IMR-90 (cell line): ENCODE results near the gene CBLN2. TPM values are rescaled to one million over a fixed set of nuclear protein-coding genes. Genes with fewer than 3 reads are reported as not detected.

ENCODE experiments used
- ATAC-seq: fragments of 200-7000 bp; cut with Tn5 transposase; 2 replicates; pipeline ENCODE4 v1.9.1; 2020; ENCODE audit warnings: low read depth, mild to moderate bottlenecking, moderate library complexity
- BruUV-seq: library from RNA; stranded (reverse); fragments of 400-500 nt; replicated peaks from 2 replicates; lab custom pipeline; 2021; lab: Mats Ljungman, UMichigan
- CTCF ChIA-PET: fragments of 300-600 bp; formaldehyde crosslinking; extraction: SDS; loops from one replicate; lab custom pipeline; 2021; ENCODE audit warnings: antibody characterized with exemption; lab: Yijun Ruan, JAX
- POLR2A ChIA-PET: fragments of 300-600 bp; sonication (Branson Sonifier 250); formaldehyde crosslinking; loops from one replicate; lab custom pipeline; 2022; ENCODE audit warnings: antibody characterized with exemption; ENCODE audit not compliant: unreplicated experiment; lab: Charles Lee
- DNase-seq: peaks from one replicate; pipeline ENCODE4 v3.0.0; 2013
- H2AFZ ChIP-seq: replicated peaks from 2 replicates; pipeline ENCODE3; 2013; ENCODE audit warnings: low read length, mild to moderate bottlenecking; ENCODE audit not compliant: poor library complexity
- H2AK5ac ChIP-seq: 2 replicates; pipeline ENCODE4 v1.6.1; 2013; ENCODE audit warnings: low read depth, low read length, inconsistent platforms
- H2AK9ac ChIP-seq: replicated peaks from 2 replicates; pipeline ENCODE3; 2013; ENCODE audit warnings: mild to moderate bottlenecking, low read depth, low read length, moderate library complexity; ENCODE audit not compliant: poor library complexity
- H2BK120ac ChIP-seq: 2 replicates; pipeline ENCODE4 v1.6.1; 2013; ENCODE audit warnings: low read depth, low read length, inconsistent platforms
- H2BK15ac ChIP-seq: 3 replicates; pipeline ENCODE4 v1.6.1; 2013; ENCODE audit warnings: low read depth, low read length, inconsistent platforms
- H2BK20ac ChIP-seq: 2 replicates; pipeline ENCODE4 v1.6.1; 2013; ENCODE audit warnings: low read depth, mild to moderate bottlenecking, inconsistent platforms, low read length, moderate library complexity
- H2BK5ac ChIP-seq: 2 replicates; pipeline ENCODE4 v1.6.1; 2013; ENCODE audit warnings: mild to moderate bottlenecking, low read depth, low read length, inconsistent platforms; ENCODE audit not compliant: poor library complexity, severe bottlenecking
- H3K14ac ChIP-seq: replicated peaks from 2 replicates; pipeline ENCODE4 v1.6.1; 2013; ENCODE audit warnings: low read depth, low read length, inconsistent platforms
- H3K18ac ChIP-seq: 2 replicates; pipeline ENCODE4 v1.6.1; 2013; ENCODE audit warnings: low read depth, low read length, control low read depth
- H3K23ac ChIP-seq: 2 replicates; pipeline ENCODE4 v1.6.1; 2013; ENCODE audit warnings: low read depth, low read length, inconsistent platforms
- H3K27ac ChIP-seq: 2 replicates; pipeline ENCODE4 v1.5.1; 2013; ENCODE audit warnings: mild to moderate bottlenecking, control low read depth, low read length; ENCODE audit not compliant: insufficient read depth
- H3K27me3 ChIP-seq: 2 replicates; pipeline ENCODE4 v1.6.1; 2013; ENCODE audit warnings: low read length; ENCODE audit not compliant: control insufficient read depth, insufficient read depth
- H3K36me3 ChIP-seq: 2 replicates; pipeline ENCODE4 v1.6.1; 2013; ENCODE audit warnings: low read length, mixed read lengths; ENCODE audit not compliant: control insufficient read depth, insufficient read depth
- H3K4ac ChIP-seq: 2 replicates; pipeline ENCODE4 v1.6.1; 2013; ENCODE audit warnings: low read depth, low read length, inconsistent platforms
- H3K4me1 ChIP-seq: 2 replicates; pipeline ENCODE4 v1.6.1; 2013; ENCODE audit warnings: low read length, mixed read lengths; ENCODE audit not compliant: control insufficient read depth, insufficient read depth
- H3K4me2 ChIP-seq: 2 replicates; pipeline ENCODE4 v1.6.1; 2013; ENCODE audit warnings: low read depth, mild to moderate bottlenecking, control low read depth, low read length, moderate library complexity
- H3K4me3 ChIP-seq: 2 replicates; pipeline ENCODE4 v1.5.1; 2013; ENCODE audit warnings: low read depth, mild to moderate bottlenecking, control low read depth, low read length, moderate library complexity; ENCODE audit not compliant: insufficient read depth
- H3K56ac ChIP-seq: 2 replicates; pipeline ENCODE4 v1.6.1; 2013; ENCODE audit warnings: low read length, inconsistent platforms; ENCODE audit not compliant: insufficient read depth; ENCODE audit errors: extremely low read depth
- H3K79me1 ChIP-seq, 2 experiments: 2 replicates each; pipeline ENCODE4 v1.6.1; 2013; ENCODE audit warnings: low read length in 2 of 2, inconsistent platforms in 1 of 2, low read depth in 1 of 2
- H3K9ac ChIP-seq: 2 replicates; pipeline ENCODE4 v1.6.1; 2013; ENCODE audit warnings: low read depth, low read length, control low read depth
- H3K9me1 ChIP-seq: 2 replicates; pipeline ENCODE4 v1.6.1; 2013; ENCODE audit warnings: low read length, inconsistent platforms; ENCODE audit not compliant: insufficient read depth
- H3K9me3 ChIP-seq: 2 replicates; pipeline ENCODE4 v1.6.1; 2013; ENCODE audit warnings: low read length; ENCODE audit not compliant: control insufficient read depth, insufficient read depth
- H4K20me1 ChIP-seq: 2 replicates; pipeline ENCODE4 v1.6.1; 2013; ENCODE audit warnings: low read length, inconsistent platforms; ENCODE audit not compliant: insufficient read depth
- H4K5ac ChIP-seq: 2 replicates; pipeline ENCODE4 v1.6.1; 2013; ENCODE audit warnings: mild to moderate bottlenecking, low read depth, low read length, control low read depth
- H4K8ac ChIP-seq, 2 experiments: 2 replicates each; pipeline ENCODE4 v1.6.1; 2013; ENCODE audit warnings: low read depth in 2 of 2, low read length in 2 of 2, control low read depth in 1 of 2, inconsistent platforms in 1 of 2
- H4K91ac ChIP-seq: 2 replicates; pipeline ENCODE4 v1.6.1; 2013; ENCODE audit warnings: low read depth, low read length, inconsistent platforms; ENCODE audit not compliant: insufficient read depth
- BHLHE40 ChIP-seq: fragments of 150-350 bp; IDR thresholded peaks from 2 replicates; pipeline ENCODE4 v1.6.1; 2016; ENCODE audit warnings: mild to moderate bottlenecking, low read depth, low read length
- CEBPB ChIP-seq: IDR thresholded peaks from 2 replicates; pipeline ENCODE4 v1.6.1; 2012; ENCODE audit warnings: low read depth, low read length, improper control_type of control experiment
- CHD1 ChIP-seq: IDR thresholded peaks from 2 replicates; pipeline ENCODE4 v1.6.1; 2012; ENCODE audit warnings: low read depth, low read length, improper control_type of control experiment
- CTCF ChIP-seq: conservative IDR thresholded peaks from 2 replicates; pipeline ENCODE4 v1.5.1; 2012; ENCODE audit warnings: mild to moderate bottlenecking, low read depth, low read length, improper control_type of control experiment
- ELK1 ChIP-seq: fragments of 150-350 bp; IDR thresholded peaks from 2 replicates; pipeline ENCODE4 v1.6.1; 2016; ENCODE audit warnings: low read depth, mild to moderate bottlenecking, low read length, moderate library complexity, borderline replicate concordance
- FOS ChIP-seq: fragments of 150-350 bp; IDR thresholded peaks from 2 replicates; pipeline ENCODE4 v1.6.1; 2016; ENCODE audit warnings: low read depth, low read length
- MAFK ChIP-seq: IDR thresholded peaks from 2 replicates; pipeline ENCODE4 v1.6.1; 2012; ENCODE audit warnings: low read depth, low read length, improper control_type of control experiment
- MAZ ChIP-seq: IDR thresholded peaks from 2 replicates; pipeline ENCODE4 v1.6.1; 2012; ENCODE audit warnings: low read depth, mild to moderate bottlenecking, low read length, improper control_type of control experiment, moderate library complexity, borderline replicate concordance
- MXI1 ChIP-seq: IDR thresholded peaks from 2 replicates; pipeline ENCODE4 v1.6.1; 2012; ENCODE audit warnings: low read depth, mild to moderate bottlenecking, low read length, moderate library complexity, borderline replicate concordance
- NFE2L2 ChIP-seq: fragments of 150-350 bp; IDR thresholded peaks from 2 replicates; pipeline ENCODE4 v1.6.1; 2016; ENCODE audit warnings: low read depth, mild to moderate bottlenecking, low read length
- POLR2A ChIP-seq: IDR thresholded peaks from 2 replicates; pipeline ENCODE4 v1.6.1; 2012; ENCODE audit warnings: mild to moderate bottlenecking, low read depth, low read length
- RAD21 ChIP-seq: IDR thresholded peaks from 2 replicates; pipeline ENCODE4 v1.6.1; 2012; ENCODE audit warnings: low read length, improper control_type of control experiment
- RCOR1 ChIP-seq: IDR thresholded peaks from 2 replicates; pipeline ENCODE4 v1.6.1; 2012; ENCODE audit warnings: mild to moderate bottlenecking, low read length, improper control_type of control experiment; ENCODE audit not compliant: insufficient replicate concordance
- RFX5 ChIP-seq: IDR thresholded peaks from 2 replicates; pipeline ENCODE4 v1.8.0; 2012; ENCODE audit warnings: low read depth, mild to moderate bottlenecking, low read length, moderate library complexity
- SMC3 ChIP-seq: fragments of 150-350 bp; IDR thresholded peaks from 2 replicates; pipeline ENCODE4 v1.6.1; 2016; ENCODE audit warnings: low read depth, mild to moderate bottlenecking, antibody characterized with exemption, low read length, moderate library complexity
- USF2 ChIP-seq: fragments of 150-350 bp; IDR thresholded peaks from 2 replicates; pipeline ENCODE4 v1.6.1; 2017; ENCODE audit warnings: mild to moderate bottlenecking, antibody characterized with exemption, low read length, low read depth
- WGBS, 2 experiments: methylation state at CpG; one replicate each; pipeline versions ENCODE4 v1.1.5 to v1.1.7; 2013; ENCODE audit warnings: missing lambda C conversion rate in 2 of 2; ENCODE audit not compliant: insufficient read length in 1 of 2; ENCODE audit errors: extremely low coverage in 2 of 2; 5-methylcytosine and 5-hydroxymethylcytosine counted together
- dilution Hi-C: fragments of 300-500 bp; cut with HindIII; formaldehyde crosslinking; loops from one replicate; pipeline ENCODE4 v1.14.3; 2018; ENCODE audit warnings: low sequenced_read_pairs; ENCODE audit not compliant: unreplicated experiment
- in situ Hi-C: fragments of 300-500 bp; cut with MboI; formaldehyde crosslinking; loops from 3 replicates; pipeline ENCODE4 v1.14.3; 2019; ENCODE audit warnings: low sequenced_read_pairs, inconsistent platforms, mixed read lengths
- intact Hi-C: fragments of 100-400 bp; cut with micrococcal nuclease; formaldehyde crosslinking; loops from 2 replicates; pipeline ENCODE4 v1.10.0; 2022
- polyA plus RNA-seq, 3 experiments: library from polyadenylated mRNA; depleted of rRNA; stranded (reverse); fragments of >200 nt; gene quantifications; 2 replicates each; pipeline ENCODE4 v1.2.3, GENCODE V29; 2012; ENCODE audit warnings: low replicate concordance in 1 of 3
- total RNA-seq: library from RNA; depleted of rRNA; stranded (reverse); fragments of >200 nt; gene quantifications from 2 replicates; pipeline ENCODE4 v1.2.3, GENCODE V29; 2012

Gene CBLN2
- total and polyA plus RNA-seq, 2 of the 4 experiments (the other 2 are of a cell fraction) = not detected

GRCh38 chr18:72555968-72556367 is 11.8 kb upstream of the CBLN2 start:
- no CpG with 5 or more reads among the region's 1 CpG for WGBS, 2 experiments
- H3K23ac ChIP-seq = no peak overlapping the region
- no peak overlapping the region for H3K4ac ChIP-seq
- no peak overlapping the region for H3K4me2 ChIP-seq
- intact Hi-C loops (no loop called here), dilution Hi-C loops (no loop called here), in situ Hi-C loops (no loop called here)
- POLR2A ChIA-PET = no interaction called here
- H3K27me3 ChIP-seq = no peaks in the 10 kb centered on the region
- peaks cover 2% of the 10 kb centered on the region; the same call in 1 of the 2 replicates for H3K9me3 ChIP-seq
- no peak overlapping the region for H3K27ac ChIP-seq
- no peak overlapping the region for H2AFZ ChIP-seq
- DNase-seq (no peak), ATAC-seq (no peak)
- no peak overlapping the region for H3K9ac ChIP-seq
- BruUV-seq = no TSS peak
- no peaks in the 10 kb centered on the region for H4K20me1 ChIP-seq
- H2BK5ac ChIP-seq = no peak overlapping the region
- no peak overlapping the region for H2BK20ac ChIP-seq
- TF ChIP-seq RCOR1 = no peak
- no peak for TF ChIP-seq CEBPB
- no peak for TF ChIP-seq RFX5
- no peak for TF ChIP-seq MXI1
- no peak for TF ChIP-seq CHD1
- no peak for TF ChIP-seq SMC3
- no peak for TF ChIP-seq MAZ
- no peak for TF ChIP-seq POLR2A
- no peak for TF ChIP-seq USF2
- TF ChIP-seq BHLHE40 = no peak
- TF ChIP-seq FOS = no peak
- no peak for TF ChIP-seq CTCF
- no peak for TF ChIP-seq MAFK
- no peak for TF ChIP-seq NFE2L2
- TF ChIP-seq RAD21 = no peak
- no peak for TF ChIP-seq ELK1
- H4K5ac ChIP-seq = no peak overlapping the region
- no peak overlapping the region for H4K8ac ChIP-seq
- H3K79me1 ChIP-seq = no peaks in the 10 kb centered on the region
- H3K14ac ChIP-seq = no peak overlapping the region
- no peak overlapping the region for H2AK9ac ChIP-seq
- H3K56ac ChIP-seq = no peak overlapping the region
- no peak overlapping the region for H3K18ac ChIP-seq
- H3K4me3 ChIP-seq = no peak overlapping the region
- no peak overlapping the region for H4K91ac ChIP-seq
- CTCF ChIA-PET = no interaction called here
- no peak overlapping the region for H2BK15ac ChIP-seq
- H2BK120ac ChIP-seq = no peak overlapping the region
- no peaks in the 10 kb centered on the region for H3K9me1 ChIP-seq
- H2AK5ac ChIP-seq = no peak overlapping the region
- H3K36me3 ChIP-seq = no peaks in the 10 kb centered on the region
- no peaks in the 10 kb centered on the region for H3K4me1 ChIP-seq
